ENCODE data around the gene CBL. TPM values are rescaled to one million over a fixed set of nuclear protein-coding genes. Genes with fewer than 3 reads are reported as not detected.

The CBL gene
- total and polyA plus RNA-seq, 10 of the 15 experiments (the other 5 are each of a cell fraction or from before 2014, with no cell fraction given): 3.9 to 27.1 (median 9.5) TPM

DNA sequence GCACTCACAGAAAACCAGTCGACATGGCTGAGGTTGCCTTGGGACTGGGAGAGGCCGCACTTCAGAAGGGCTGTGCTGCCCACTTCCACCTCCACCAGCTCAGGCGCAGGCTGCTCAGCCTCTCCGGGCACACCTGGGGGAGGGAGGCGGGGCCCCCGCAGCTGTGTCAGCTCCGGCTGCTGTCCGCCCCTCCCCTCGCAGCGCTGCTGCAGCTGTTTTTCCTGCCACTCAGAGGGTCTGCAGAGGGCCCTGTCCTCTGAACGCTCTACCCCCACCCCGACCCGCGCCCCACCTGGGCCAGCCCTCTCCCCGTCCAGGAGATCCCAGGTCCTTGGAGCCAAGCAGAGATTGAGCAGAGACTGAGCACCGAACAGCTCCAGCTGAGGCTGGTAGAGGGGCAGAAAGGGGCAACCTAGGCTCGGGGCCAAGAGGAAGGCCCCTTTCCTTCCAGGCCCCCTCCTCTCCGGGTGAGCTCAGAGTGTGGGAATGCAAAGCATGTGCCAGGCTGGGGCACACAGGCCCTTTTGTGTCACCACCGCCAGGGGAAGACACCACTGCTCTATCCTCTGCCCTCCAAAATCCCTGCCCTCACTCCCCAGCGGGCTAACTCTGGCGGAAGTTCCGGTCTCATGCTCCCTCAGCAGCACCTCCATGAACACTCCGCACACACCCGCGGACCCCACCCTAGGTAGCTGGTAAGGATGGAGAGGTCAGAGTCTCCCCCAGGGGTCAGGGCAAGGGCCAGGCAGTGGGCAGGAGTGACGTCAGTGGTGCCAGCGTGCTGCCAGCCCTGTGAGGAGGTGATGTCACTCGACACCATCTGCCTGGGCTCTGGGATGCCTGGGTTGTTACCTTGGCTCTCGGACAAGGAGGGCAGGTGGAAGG is 109.2 kb downstream of the CBL start (continued):
- TF ChIP-seq SMC3 (IDR thresholded peaks at IDR 0.05; ENCODE audit: borderline replicate concordance, low read length): no peak
- no peak for TF ChIP-seq BMI1 (IDR thresholded peaks at IDR 0.05; ENCODE audit: borderline replicate concordance)
- TF ChIP-seq ASH2L (IDR thresholded peaks at IDR 0.05; ENCODE audit: borderline replicate concordance, low read depth): no peak
- TF ChIP-seq, protein P1, sequence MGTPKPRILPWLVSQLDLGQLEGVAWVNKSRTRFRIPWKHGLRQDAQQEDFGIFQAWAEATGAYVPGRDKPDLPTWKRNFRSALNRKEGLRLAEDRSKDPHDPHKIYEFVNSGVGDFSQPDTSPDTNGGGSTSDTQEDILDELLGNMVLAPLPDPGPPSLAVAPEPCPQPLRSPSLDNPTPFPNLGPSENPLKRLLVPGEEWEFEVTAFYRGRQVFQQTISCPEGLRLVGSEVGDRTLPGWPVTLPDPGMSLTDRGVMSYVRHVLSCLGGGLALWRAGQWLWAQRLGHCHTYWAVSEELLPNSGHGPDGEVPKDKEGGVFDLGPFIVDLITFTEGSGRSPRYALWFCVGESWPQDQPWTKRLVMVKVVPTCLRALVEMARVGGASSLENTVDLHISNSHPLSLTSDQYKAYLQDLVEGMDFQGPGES (IDR thresholded peaks at IDR 0.05): no peak
- TF ChIP-seq EED (IDR thresholded peaks at IDR 0.05; ENCODE audit: low read depth): no peak
- no peak for TF ChIP-seq CHD1 (IDR thresholded peaks at IDR 0.05; ENCODE audit: low read depth, low read length)
- TF ChIP-seq TCF3 (IDR thresholded peaks at IDR 0.05; ENCODE audit: borderline replicate concordance, insufficient read depth, low read depth, low read length): peak; percentile 66; the same call in 1 of the 2 replicates
- TF ChIP-seq PAX5 (IDR thresholded peaks at IDR 0.05; ENCODE audit: borderline replicate concordance, low read depth, low read length): no peak
- TF ChIP-seq, protein P2, sequence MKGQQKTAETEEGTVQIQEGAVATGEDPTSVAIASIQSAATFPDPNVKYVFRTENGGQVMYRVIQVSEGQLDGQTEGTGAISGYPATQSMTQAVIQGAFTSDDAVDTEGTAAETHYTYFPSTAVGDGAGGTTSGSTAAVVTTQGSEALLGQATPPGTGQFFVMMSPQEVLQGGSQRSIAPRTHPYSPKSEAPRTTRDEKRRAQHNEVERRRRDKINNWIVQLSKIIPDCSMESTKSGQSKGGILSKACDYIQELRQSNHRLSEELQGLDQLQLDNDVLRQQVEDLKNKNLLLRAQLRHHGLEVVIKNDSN (IDR thresholded peaks at IDR 0.05; ENCODE audit: borderline replicate concordance, extremely low read length, insufficient read depth, low read depth, low read length): no peak
- no peak for TF ChIP-seq PAX8 (IDR thresholded peaks at IDR 0.05)
- TF ChIP-seq ZSCAN29 (IDR thresholded peaks at IDR 0.05): no peak
- peak; percentile 65 for TF ChIP-seq ATF7 (IDR thresholded peaks at IDR 0.05; ENCODE audit: low read depth)
- no peak for TF ChIP-seq POLR2A (IDR thresholded peaks at IDR 0.05; ENCODE audit: low read depth, low read length)
- TF ChIP-seq IKZF1 (conservative IDR thresholded peaks at IDR 0.05): no peak
- TF ChIP-seq, protein P3, sequence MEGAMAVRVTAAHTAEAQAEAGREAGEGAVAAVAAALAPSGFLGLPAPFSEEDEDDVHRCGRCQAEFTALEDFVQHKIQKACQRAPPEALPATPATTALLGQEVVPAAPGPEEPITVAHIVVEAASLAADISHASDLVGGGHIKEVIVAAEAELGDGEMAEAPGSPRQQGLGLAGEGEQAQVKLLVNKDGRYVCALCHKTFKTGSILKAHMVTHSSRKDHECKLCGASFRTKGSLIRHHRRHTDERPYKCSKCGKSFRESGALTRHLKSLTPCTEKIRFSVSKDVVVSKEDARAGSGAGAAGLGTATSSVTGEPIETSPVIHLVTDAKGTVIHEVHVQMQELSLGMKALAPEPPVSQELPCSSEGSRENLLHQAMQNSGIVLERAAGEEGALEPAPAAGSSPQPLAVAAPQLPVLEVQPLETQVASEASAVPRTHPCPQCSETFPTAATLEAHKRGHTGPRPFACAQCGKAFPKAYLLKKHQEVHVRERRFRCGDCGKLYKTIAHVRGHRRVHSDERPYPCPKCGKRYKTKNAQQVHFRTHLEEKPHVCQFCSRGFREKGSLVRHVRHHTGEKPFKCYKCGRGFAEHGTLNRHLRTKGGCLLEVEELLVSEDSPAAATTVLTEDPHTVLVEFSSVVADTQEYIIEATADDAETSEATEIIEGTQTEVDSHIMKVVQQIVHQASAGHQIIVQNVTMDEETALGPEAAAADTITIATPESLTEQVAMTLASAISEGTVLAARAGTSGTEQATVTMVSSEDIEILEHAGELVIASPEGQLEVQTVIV (IDR thresholded peaks at IDR 0.05; ENCODE audit: borderline replicate concordance, partially characterized antibody): no peak
- TF ChIP-seq, protein P4, sequence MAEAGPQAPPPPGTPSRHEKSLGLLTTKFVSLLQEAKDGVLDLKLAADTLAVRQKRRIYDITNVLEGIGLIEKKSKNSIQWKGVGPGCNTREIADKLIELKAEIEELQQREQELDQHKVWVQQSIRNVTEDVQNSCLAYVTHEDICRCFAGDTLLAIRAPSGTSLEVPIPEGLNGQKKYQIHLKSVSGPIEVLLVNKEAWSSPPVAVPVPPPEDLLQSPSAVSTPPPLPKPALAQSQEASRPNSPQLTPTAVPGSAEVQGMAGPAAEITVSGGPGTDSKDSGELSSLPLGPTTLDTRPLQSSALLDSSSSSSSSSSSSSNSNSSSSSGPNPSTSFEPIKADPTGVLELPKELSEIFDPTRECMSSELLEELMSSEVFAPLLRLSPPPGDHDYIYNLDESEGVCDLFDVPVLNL (IDR thresholded peaks at IDR 0.05; ENCODE audit: low read depth, low read length): no peak
- TF ChIP-seq, protein P5, sequence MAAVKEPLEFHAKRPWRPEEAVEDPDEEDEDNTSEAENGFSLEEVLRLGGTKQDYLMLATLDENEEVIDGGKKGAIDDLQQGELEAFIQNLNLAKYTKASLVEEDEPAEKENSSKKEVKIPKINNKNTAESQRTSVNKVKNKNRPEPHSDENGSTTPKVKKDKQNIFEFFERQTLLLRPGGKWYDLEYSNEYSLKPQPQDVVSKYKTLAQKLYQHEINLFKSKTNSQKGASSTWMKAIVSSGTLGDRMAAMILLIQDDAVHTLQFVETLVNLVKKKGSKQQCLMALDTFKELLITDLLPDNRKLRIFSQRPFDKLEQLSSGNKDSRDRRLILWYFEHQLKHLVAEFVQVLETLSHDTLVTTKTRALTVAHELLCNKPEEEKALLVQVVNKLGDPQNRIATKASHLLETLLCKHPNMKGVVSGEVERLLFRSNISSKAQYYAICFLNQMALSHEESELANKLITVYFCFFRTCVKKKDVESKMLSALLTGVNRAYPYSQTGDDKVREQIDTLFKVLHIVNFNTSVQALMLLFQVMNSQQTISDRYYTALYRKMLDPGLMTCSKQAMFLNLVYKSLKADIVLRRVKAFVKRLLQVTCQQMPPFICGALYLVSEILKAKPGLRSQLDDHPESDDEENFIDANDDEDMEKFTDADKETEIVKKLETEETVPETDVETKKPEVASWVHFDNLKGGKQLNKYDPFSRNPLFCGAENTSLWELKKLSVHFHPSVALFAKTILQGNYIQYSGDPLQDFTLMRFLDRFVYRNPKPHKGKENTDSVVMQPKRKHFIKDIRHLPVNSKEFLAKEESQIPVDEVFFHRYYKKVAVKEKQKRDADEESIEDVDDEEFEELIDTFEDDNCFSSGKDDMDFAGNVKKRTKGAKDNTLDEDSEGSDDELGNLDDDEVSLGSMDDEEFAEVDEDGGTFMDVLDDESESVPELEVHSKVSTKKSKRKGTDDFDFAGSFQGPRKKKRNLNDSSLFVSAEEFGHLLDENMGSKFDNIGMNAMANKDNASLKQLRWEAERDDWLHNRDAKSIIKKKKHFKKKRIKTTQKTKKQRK (IDR thresholded peaks at IDR 0.05; ENCODE audit: low read depth, low read length): no peak

All from GM12878 (cell line).